Cardiac muscle cell (in vitro differentiated cells and primary cell): ENCODE measurements around the gene ZNF337. TPM values are rescaled to one million over a fixed set of nuclear protein-coding genes. Genes with fewer than 3 reads are reported as not detected.

Experiments used
- DNase-seq, 2 donors: peaks; one replicate each; pipeline versions ENCODE4 v3.0.0 to v3.0.0-alpha.2; 2010 to 2017; ENCODE audit warnings: low read depth in 1 of 2, low spot score in 1 of 2
- H3K27ac ChIP-seq: fragments of 200-600 bp; sonication (generic); 2 replicates; pipeline ENCODE4 v1.5.1; 2016
- H3K27me3 ChIP-seq: fragments of 200-600 bp; sonication (generic); 2 replicates; pipeline ENCODE4 v1.6.0; 2016; ENCODE audit warnings: control low read depth
- H3K36me3 ChIP-seq: fragments of 200-600 bp; sonication (generic); 2 replicates; pipeline ENCODE4 v1.5.1; 2016; ENCODE audit warnings: control low read depth
- H3K4me1 ChIP-seq: fragments of 200-600 bp; sonication (generic); 2 replicates; pipeline ENCODE4 v1.8.1; 2017; ENCODE audit warnings: low read depth, mild to moderate bottlenecking, mixed run types
- H3K4me3 ChIP-seq: fragments of 200-600 bp; sonication (generic); 2 replicates; pipeline ENCODE4 v1.5.1; 2016; ENCODE audit warnings: mild to moderate bottlenecking
- H3K9me3 ChIP-seq: fragments of 200-600 bp; sonication (generic); 2 replicates; pipeline ENCODE4 v1.5.1; 2017; ENCODE audit warnings: low read depth, mild to moderate bottlenecking, control low read depth
- polyA plus RNA-seq: library from polyadenylated mRNA; unstranded; fragments of >200 nt; fragmentation: Nextera tagmentation; extraction: Ambion mirVana; gene quantifications from 2 replicates; pipeline ENCODE4 v1.2.1, GENCODE V29; 2016
- total RNA-seq: library from RNA; depleted of rRNA; stranded (reverse); fragments of >200 nt; gene quantifications from 2 replicates; pipeline ENCODE4 v1.2.3, GENCODE V29; 2016
- TF ChIP-seq, protein P1 (sequence below): IDR thresholded peaks from 2 replicates; pipeline ENCODE4 v1.5.1; 2012; ENCODE audit warnings: low read depth, mild to moderate bottlenecking, low read length

Gene ZNF337
- 13.2 and 23.1 TPM in 2 replicates for total RNA-seq
- polyA plus RNA-seq = 5.6 and 7.5 TPM in 2 replicates

DNA sequence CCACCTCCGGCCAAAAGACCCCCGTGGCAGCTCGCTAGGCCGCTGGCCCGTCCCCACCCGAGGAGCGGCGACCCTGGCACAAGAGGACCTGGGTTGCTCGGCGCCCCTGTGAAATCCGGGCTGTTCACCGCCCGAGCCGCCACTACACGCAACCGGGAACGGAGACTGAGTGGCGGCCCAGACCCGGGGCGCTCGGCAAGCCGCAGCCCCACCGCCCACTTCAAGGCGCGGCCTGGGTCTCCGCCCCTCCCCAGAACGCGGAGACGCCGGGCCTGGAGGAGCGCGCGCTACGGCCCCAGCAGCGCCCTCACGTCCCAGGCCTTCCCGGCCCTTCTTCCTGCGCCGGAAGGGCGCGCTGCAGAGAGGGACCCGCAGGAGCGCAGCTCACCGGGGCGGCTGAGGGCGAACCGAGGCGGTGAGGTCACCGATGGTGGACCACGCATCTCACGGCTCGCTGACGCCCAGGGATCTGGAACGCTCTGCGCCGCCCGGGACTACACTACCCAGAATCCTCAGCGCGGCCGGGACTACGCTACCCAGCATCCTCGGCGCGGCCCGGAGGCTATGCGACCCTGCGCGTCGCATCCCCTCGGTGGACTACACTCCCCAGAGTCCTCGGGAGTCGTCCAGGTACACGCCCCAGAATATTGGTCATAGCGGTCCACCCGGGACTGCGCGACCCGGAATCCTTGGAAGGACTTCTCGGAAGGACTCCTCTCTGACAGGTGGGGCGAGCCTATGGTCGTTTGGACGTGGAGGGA is at the start of gene ZNF337:
ZNF337 (minus strand) TSS at position 483 of the 761 bp plus-strand sequence. CDS start 10,436 bp downstream, outside the sequence.
- peak within 1 kb of the TSS; percentile 74 for H3K4me3 ChIP-seq
- no peaks in the 10 kb centered on the region for H3K9me3 ChIP-seq
- peak within 1 kb of the TSS; percentile 94 for H3K27ac ChIP-seq

DNA sequence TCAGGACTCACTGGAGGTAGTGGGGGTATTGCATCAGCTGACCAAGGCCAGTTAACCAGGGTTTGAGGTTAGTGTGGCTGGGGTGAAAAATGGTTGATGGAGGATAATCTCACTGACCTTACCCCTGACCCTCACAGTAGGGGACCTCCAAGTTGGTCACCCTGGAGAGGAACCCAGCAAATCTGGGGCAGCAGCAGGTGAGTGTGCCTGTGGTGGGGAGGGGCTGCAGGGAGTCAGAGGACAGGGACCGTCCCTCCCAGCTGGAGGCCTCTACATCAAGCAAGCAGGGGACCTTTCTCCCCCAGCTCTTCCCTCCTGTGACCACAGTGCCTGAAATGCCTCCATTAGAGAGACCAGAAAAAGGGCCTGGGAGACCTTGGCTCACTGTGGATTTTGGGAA is 49.1 kb upstream of the ZNF337 start:
- TF ChIP-seq, protein P1, sequence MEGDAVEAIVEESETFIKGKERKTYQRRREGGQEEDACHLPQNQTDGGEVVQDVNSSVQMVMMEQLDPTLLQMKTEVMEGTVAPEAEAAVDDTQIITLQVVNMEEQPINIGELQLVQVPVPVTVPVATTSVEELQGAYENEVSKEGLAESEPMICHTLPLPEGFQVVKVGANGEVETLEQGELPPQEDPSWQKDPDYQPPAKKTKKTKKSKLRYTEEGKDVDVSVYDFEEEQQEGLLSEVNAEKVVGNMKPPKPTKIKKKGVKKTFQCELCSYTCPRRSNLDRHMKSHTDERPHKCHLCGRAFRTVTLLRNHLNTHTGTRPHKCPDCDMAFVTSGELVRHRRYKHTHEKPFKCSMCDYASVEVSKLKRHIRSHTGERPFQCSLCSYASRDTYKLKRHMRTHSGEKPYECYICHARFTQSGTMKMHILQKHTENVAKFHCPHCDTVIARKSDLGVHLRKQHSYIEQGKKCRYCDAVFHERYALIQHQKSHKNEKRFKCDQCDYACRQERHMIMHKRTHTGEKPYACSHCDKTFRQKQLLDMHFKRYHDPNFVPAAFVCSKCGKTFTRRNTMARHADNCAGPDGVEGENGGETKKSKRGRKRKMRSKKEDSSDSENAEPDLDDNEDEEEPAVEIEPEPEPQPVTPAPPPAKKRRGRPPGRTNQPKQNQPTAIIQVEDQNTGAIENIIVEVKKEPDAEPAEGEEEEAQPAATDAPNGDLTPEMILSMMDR = no peak
- H3K9me3 ChIP-seq = no peaks in the 10 kb centered on the region

More for the DNA sequence above, at the start of gene ZNF337:
- Histone ChIP-seq H3K27me3 (no peaks in the 10 kb centered on the region), H3K36me3 (no peaks in the 10 kb centered on the region), H3K4me1 (peaks cover 14% of the 10 kb centered on the region)
- DNase-seq = peak; percentile 97 to 98
- TF ChIP-seq, protein P1 = peak; percentile 21

DNA sequence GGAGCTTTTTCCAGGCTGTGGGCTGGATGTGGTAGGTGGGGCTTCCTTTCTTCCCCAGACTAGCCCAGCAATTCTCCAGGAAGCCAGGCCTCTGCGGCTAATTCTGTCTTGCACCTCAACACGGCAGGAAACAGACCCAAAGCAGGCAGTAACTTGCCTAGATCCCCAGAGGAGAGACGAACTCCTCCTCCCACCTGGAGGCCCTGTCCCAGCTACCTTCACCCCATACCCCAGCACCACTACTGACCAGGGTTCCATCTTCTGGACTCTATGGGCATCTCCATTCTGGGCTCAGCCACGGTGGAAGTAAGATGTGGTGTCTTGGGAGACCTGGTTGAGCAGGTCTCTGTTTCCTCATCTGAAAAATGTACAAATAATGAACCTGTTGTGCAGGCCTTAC is 48.4 kb upstream of the ZNF337 start:
- no peaks in the 10 kb centered on the region for H3K36me3 ChIP-seq
- H3K9me3 ChIP-seq = no peaks in the 10 kb centered on the region
- no peak overlapping the region for H3K27ac ChIP-seq
- H3K4me3 ChIP-seq = no peak overlapping the region
- no peaks in the 10 kb centered on the region for H3K4me1 ChIP-seq
- DNase-seq = no peak
- no peaks in the 10 kb centered on the region for H3K27me3 ChIP-seq
- TF ChIP-seq, protein P1 = no peak

More for the DNA sequence above, 49.1 kb upstream of the ZNF337 start:
- DNase-seq = no peak
- no peaks in the 10 kb centered on the region for H3K36me3 ChIP-seq
- H3K4me3 ChIP-seq = no peak overlapping the region
- no peaks in the 10 kb centered on the region for H3K27me3 ChIP-seq
- no peaks in the 10 kb centered on the region for H3K4me1 ChIP-seq
- H3K27ac ChIP-seq = no peak overlapping the region

DNA sequence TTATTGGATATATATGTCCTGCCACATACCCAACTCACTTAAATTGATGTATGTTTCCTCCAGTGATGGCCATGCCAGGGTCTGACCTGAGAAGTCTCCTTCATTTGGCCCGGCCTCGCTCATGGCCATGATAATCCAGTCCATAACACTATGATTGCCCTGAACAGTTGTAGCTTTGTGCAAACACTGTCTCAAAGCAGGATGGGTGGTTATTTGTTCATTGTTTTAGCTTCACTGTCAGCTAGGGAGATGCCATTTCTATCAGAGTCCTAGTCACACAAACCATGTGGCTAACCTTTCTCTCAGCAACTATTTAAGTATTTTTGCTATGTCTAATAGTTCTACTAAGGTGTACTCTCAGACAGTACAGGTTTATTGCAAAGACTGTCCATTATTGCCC is 47.6 kb upstream of the ZNF337 start:
- Histone ChIP-seq H3K27me3 (no peaks in the 10 kb centered on the region), H3K9me3 (no peaks in the 10 kb centered on the region), H3K36me3 (no peaks in the 10 kb centered on the region), H3K27ac (no peak overlapping the region), H3K4me3 (no peak overlapping the region), H3K4me1 (no peaks in the 10 kb centered on the region)
- no peak for DNase-seq
- TF ChIP-seq, protein P1 = no peak

DNA sequence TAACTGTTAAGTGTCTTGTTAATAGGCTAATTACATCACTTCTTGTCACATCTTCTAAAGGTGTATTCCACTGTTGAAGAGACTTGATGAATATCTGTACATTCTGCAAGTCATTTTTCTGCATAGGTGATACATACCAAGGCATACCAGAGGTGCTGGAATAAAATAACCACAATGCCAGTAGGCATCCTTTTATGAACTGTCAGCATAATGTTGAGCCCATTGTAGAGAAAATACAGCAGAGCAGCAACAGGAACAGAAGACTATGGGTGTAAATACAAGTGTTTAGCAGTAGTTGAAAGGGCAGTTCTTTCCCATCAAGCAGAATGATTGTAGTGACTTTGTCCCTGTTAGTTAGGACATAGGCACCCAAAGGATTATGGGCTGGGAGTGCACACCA is 44.4 kb upstream of the ZNF337 start:
- H3K4me1 ChIP-seq = no peaks in the 10 kb centered on the region
- no peaks in the 10 kb centered on the region for H3K9me3 ChIP-seq
- H3K27ac ChIP-seq = no peak overlapping the region
- no peaks in the 10 kb centered on the region for H3K36me3 ChIP-seq
- no peaks in the 10 kb centered on the region for H3K27me3 ChIP-seq
- no peak overlapping the region for H3K4me3 ChIP-seq
- no peak for DNase-seq
- TF ChIP-seq, protein P1 = no peak
